Activated CD4-positive, alpha-beta T cell treated with anti-CD3 and anti-CD28 coated beads for 36 hours (primary cell): ENCODE data around the gene PGAM1. TPM values are rescaled to one million over a fixed set of nuclear protein-coding genes. Genes with fewer than 3 reads are reported as not detected.

Source experiments
- ATAC-seq: fragments of 200-7000 bp; cut with Tn5 transposase; one replicate; pipeline ENCODE4 v1.10.0; 2021; ENCODE audit warnings: mild to moderate bottlenecking, moderate library complexity
- CTCF ChIA-PET: fragments of 350-600 bp; sonication (Branson Sonifier 250); formaldehyde crosslinking; loops from one replicate; lab custom pipeline; 2021; ENCODE audit warnings: antibody characterized with exemption; lab: Charles Lee
- POLR2A ChIA-PET: fragments of 350-600 bp; sonication (Branson Sonifier 250); formaldehyde crosslinking; loops from one replicate; lab custom pipeline; 2021; ENCODE audit warnings: antibody characterized with exemption, inconsistent platforms; lab: Charles Lee
- DNase-seq: peaks from one replicate; pipeline ENCODE4 v3.0.0-alpha.2; 2020
- H3K27ac Mint-ChIP-seq: one replicate; pipeline ENCODE4 v1.8.0; 2021; ENCODE audit warnings: mixed read lengths
- H3K27me3 Mint-ChIP-seq: one replicate; pipeline ENCODE4 v1.8.0; 2021; ENCODE audit warnings: mixed read lengths
- H3K36me3 Mint-ChIP-seq: one replicate; pipeline ENCODE4 v1.8.0; 2021; ENCODE audit warnings: low read depth, mixed read lengths
- H3K4me1 Mint-ChIP-seq: one replicate; pipeline ENCODE4 v1.8.0; 2021; ENCODE audit warnings: mixed read lengths
- H3K4me3 Mint-ChIP-seq: one replicate; pipeline ENCODE4 v1.8.0; 2021; ENCODE audit warnings: mild to moderate bottlenecking, moderate library complexity, mixed read lengths
- H3K9me3 Mint-ChIP-seq: one replicate; pipeline ENCODE4 v1.8.0; 2021; ENCODE audit warnings: low read depth, mixed read lengths
- intact Hi-C, 2 experiments: fragments of 100-400 bp; cut with DNase I in 1 of 2; cut with micrococcal nuclease in 1 of 2; formaldehyde crosslinking; loops; one replicate each; pipeline versions ENCODE4 v1.14.2 to v1.15.1; 2022 to 2024; cut with DNase I, micrococcal nuclease
- total RNA-seq, 2 experiments: library from RNA; stranded (reverse); gene quantifications; one replicate each; pipeline ENCODE4 v1.2.3, GENCODE V29; 2021

The PGAM1 gene
- total RNA-seq, 2 experiments from 2014 or later, result 1,151 to 1,499 TPM

- intact Hi-C loops, result no loop called here
- H3K27me3 Mint-ChIP-seq, result no peaks in the 10 kb centered on the region
- H3K4me3 Mint-ChIP-seq, result peak overlapping the region; percentile 29
- peaks cover 64% of the 10 kb centered on the region for H3K36me3 Mint-ChIP-seq
- H3K4me1 Mint-ChIP-seq, result peaks cover 38% of the 10 kb centered on the region
- no peaks in the 10 kb centered on the region for H3K9me3 Mint-ChIP-seq
- peak overlapping the region; percentile 98 for H3K27ac Mint-ChIP-seq
- ChIA-PET POLR2A (no interaction called here), CTCF (interaction anchor here (0.6 to 2.1 kb wide), 7 partner anchors 10 to 137 kb away, joined by 3 to 9 read pairs (median 5); no protein-coding TSS in a partner anchor)
- peak; percentile 80 for ATAC-seq
- DNase-seq, result peak; percentile 45
Measured at GRCh38 chr10:97454330-97455036, 28.5 kb downstream of the PGAM1 start.

GRCh38 chr10:97456034-97456685, 30.2 kb downstream of the PGAM1 start:
- CTCF ChIA-PET, result interaction anchor here (0.6 to 1.8 kb wide), 4 partner anchors 8 to 115 kb away, joined by 3 to 9 read pairs (median 5); no protein-coding TSS in a partner anchor
- DNase-seq, result no peak
- Mint-ChIP-seq H3K4me3 (no peak overlapping the region), H3K27me3 (no peaks in the 10 kb centered on the region), H3K9me3 (no peaks in the 10 kb centered on the region), H3K27ac (peak overlapping the region; percentile 98), H3K4me1 (peaks cover 31% of the 10 kb centered on the region), H3K36me3 (peaks cover 69% of the 10 kb centered on the region)
- no peak for ATAC-seq
- POLR2A ChIA-PET, result interaction anchor here (0.6 to 1.0 kb wide), 2 partner anchors 28 to 112 kb away, joined by 3 read pairs; no protein-coding TSS in a partner anchor
- intact Hi-C loops, result no loop called here

GRCh38 chr10:97456686-97457065, 30.7 kb downstream of the PGAM1 start:
- H3K36me3 Mint-ChIP-seq, result peaks cover 73% of the 10 kb centered on the region
- no peaks in the 10 kb centered on the region for H3K27me3 Mint-ChIP-seq
- ChIA-PET POLR2A (interaction anchor here (0.6 to 1.0 kb wide), 2 partner anchors 29 to 112 kb away, joined by 3 read pairs; no protein-coding TSS in a partner anchor), CTCF (interaction anchor here (0.6 to 1.8 kb wide), 3 partner anchors 9 to 1278 kb away, joined by 3 to 9 read pairs (median 7); no protein-coding TSS in a partner anchor)
- H3K27ac Mint-ChIP-seq, result peak overlapping the region; percentile 74
- H3K4me3 Mint-ChIP-seq, result no peak overlapping the region
- ATAC-seq (no peak), DNase-seq (no peak)
- intact Hi-C loops, result no loop called here
- peaks cover 31% of the 10 kb centered on the region for H3K4me1 Mint-ChIP-seq
- H3K9me3 Mint-ChIP-seq, result no peaks in the 10 kb centered on the region

GRCh38 chr10:97459111-97459510, 33.1 kb downstream of the PGAM1 start:
- H3K36me3 Mint-ChIP-seq, result peaks cover 71% of the 10 kb centered on the region
- intact Hi-C loops, result no loop called here
- POLR2A ChIA-PET, result no interaction called here
- no peak overlapping the region for H3K4me3 Mint-ChIP-seq
- CTCF ChIA-PET, result interaction anchor here (0.6 to 1.1 kb wide), 2 partner anchors 10 to 167 kb away, joined by 3 read pairs; partner anchors contain the start of gene ARHGAP19
- ATAC-seq (no peak), DNase-seq (no peak)
- no peaks in the 10 kb centered on the region for H3K27me3 Mint-ChIP-seq
- no peak overlapping the region for H3K27ac Mint-ChIP-seq
- no peaks in the 10 kb centered on the region for H3K9me3 Mint-ChIP-seq
- H3K4me1 Mint-ChIP-seq, result peaks cover 20% of the 10 kb centered on the region

- H3K27ac Mint-ChIP-seq, result peak overlapping the region; percentile 26
- H3K9me3 Mint-ChIP-seq, result no peaks in the 10 kb centered on the region
- ChIA-PET POLR2A (no interaction called here), CTCF (interaction anchor here (1.0 to 1.9 kb wide), 4 partner anchors 11 to 74 kb away, joined by 3 to 5 read pairs (median 4); no protein-coding TSS in a partner anchor)
- peaks cover 70% of the 10 kb centered on the region for H3K36me3 Mint-ChIP-seq
- ATAC-seq (no peak), DNase-seq (no peak)
- intact Hi-C loops, result loop anchor here in 1 of 2 experiments (5.0 kb wide), 1 partner anchor 53 kb away; no protein-coding TSS in a partner anchor
- H3K4me1 Mint-ChIP-seq, result peaks cover 12% of the 10 kb centered on the region
- H3K27me3 Mint-ChIP-seq, result no peaks in the 10 kb centered on the region
- H3K4me3 Mint-ChIP-seq, result no peak overlapping the region
Measured at GRCh38 chr10:97459933-97460332, 33.9 kb downstream of the PGAM1 start.

GRCh38 chr10:97462309-97462708, 36.3 kb downstream of the PGAM1 start:
- peaks cover 57% of the 10 kb centered on the region for H3K36me3 Mint-ChIP-seq
- POLR2A ChIA-PET, result no interaction called here
- H3K27ac Mint-ChIP-seq, result no peak overlapping the region
- H3K27me3 Mint-ChIP-seq, result no peaks in the 10 kb centered on the region
- intact Hi-C loops, result loop anchor here in 1 of 2 experiments (5.0 kb wide), 1 partner anchor 55 kb away; no protein-coding TSS in a partner anchor
- no peaks in the 10 kb centered on the region for H3K4me1 Mint-ChIP-seq
- H3K4me3 Mint-ChIP-seq, result no peak overlapping the region
- CTCF ChIA-PET, result interaction anchor here (1.0 to 1.3 kb wide), 4 partner anchors 9 to 142 kb away, joined by 3 to 7 read pairs (median 3); no protein-coding TSS in a partner anchor
- no peaks in the 10 kb centered on the region for H3K9me3 Mint-ChIP-seq
- DNase-seq (no peak), ATAC-seq (no peak)

GRCh38 chr10:97463363-97464132, 37.6 kb downstream of the PGAM1 start:
- DNase-seq, result peak; percentile 52
- peak; percentile 70 for ATAC-seq
- Mint-ChIP-seq H3K27ac (no peak overlapping the region), H3K4me1 (no peaks in the 10 kb centered on the region), H3K36me3 (peaks cover 52% of the 10 kb centered on the region), H3K4me3 (no peak overlapping the region), H3K27me3 (no peaks in the 10 kb centered on the region), H3K9me3 (no peaks in the 10 kb centered on the region)
- CTCF ChIA-PET, result interaction anchor here (0.5 to 4.0 kb wide), 9 partner anchors 10 to 101 kb away, joined by 3 to 27 read pairs (median 4); partner anchors contain the start of gene RRP12
- intact Hi-C loops, result loop anchor here (1.0 to 5.0 kb wide), 2 partner anchors 56 to 90 kb away; no protein-coding TSS in a partner anchor
- POLR2A ChIA-PET, result no interaction called here

GRCh38 chr10:97464226-97464625, 38.2 kb downstream of the PGAM1 start:
- no peak overlapping the region for H3K27ac Mint-ChIP-seq
- no peaks in the 10 kb centered on the region for H3K27me3 Mint-ChIP-seq
- ChIA-PET CTCF (interaction anchor here (0.5 to 4.0 kb wide), 15 partner anchors 9 to 216 kb away, joined by 3 to 27 read pairs (median 3); partner anchors contain the start of gene RRP12), POLR2A (no interaction called here)
- no peaks in the 10 kb centered on the region for H3K9me3 Mint-ChIP-seq
- ATAC-seq (no peak), DNase-seq (no peak)
- peaks cover 50% of the 10 kb centered on the region for H3K36me3 Mint-ChIP-seq
- intact Hi-C loops, result loop anchor here in 1 of 2 experiments (5.0 kb wide), 1 partner anchor 57 kb away; no protein-coding TSS in a partner anchor
- H3K4me1 Mint-ChIP-seq, result no peaks in the 10 kb centered on the region
- H3K4me3 Mint-ChIP-seq, result no peak overlapping the region

- peaks cover 49% of the 10 kb centered on the region for H3K36me3 Mint-ChIP-seq
- intact Hi-C loops, result no loop called here
- H3K9me3 Mint-ChIP-seq, result no peaks in the 10 kb centered on the region
- ChIA-PET POLR2A (interaction anchor here (0.5 kb wide), 1 partner anchor 889 kb away, joined by 4 read pairs; no protein-coding TSS in a partner anchor), CTCF (interaction anchor here (0.9 to 4.0 kb wide), 8 partner anchors 9 to 138 kb away, joined by 3 to 27 read pairs (median 4); partner anchors contain the start of gene RRP12)
- no peak overlapping the region for H3K27ac Mint-ChIP-seq
- DNase-seq (no peak), ATAC-seq (no peak)
- no peak overlapping the region for H3K4me3 Mint-ChIP-seq
- no peaks in the 10 kb centered on the region for H3K27me3 Mint-ChIP-seq
- no peaks in the 10 kb centered on the region for H3K4me1 Mint-ChIP-seq
Measured at GRCh38 chr10:97465982-97466381, 40.0 kb downstream of the PGAM1 start.

- H3K27ac Mint-ChIP-seq, result no peak overlapping the region
- POLR2A ChIA-PET, result no interaction called here
Measured at GRCh38 chr10:97466755-97467154, 40.8 kb downstream of the PGAM1 start.

More at GRCh38 chr10:97466755-97467154, 40.8 kb downstream of the PGAM1 start:
- Mint-ChIP-seq H3K4me3 (no peak overlapping the region), H3K27me3 (no peaks in the 10 kb centered on the region), H3K4me1 (no peaks in the 10 kb centered on the region), H3K36me3 (peaks cover 46% of the 10 kb centered on the region), H3K9me3 (no peaks in the 10 kb centered on the region)
- ATAC-seq (no peak), DNase-seq (no peak)
- CTCF ChIA-PET, result interaction anchor here (0.9 to 4.0 kb wide), 8 partner anchors 10 to 139 kb away, joined by 3 to 27 read pairs (median 6); no protein-coding TSS in a partner anchor
- intact Hi-C loops, result no loop called here
